ENCODE measurements around the gene DLG2. TPM values are rescaled to one million over a fixed set of nuclear protein-coding genes. Genes with fewer than 3 reads are reported as not detected.

Gene DLG2
- total and polyA plus RNA-seq, 7 donors, result 0.60 to 25.8 (median 9.7) TPM; not detected in 1

- Histone ChIP-seq H3K4me3 (no peak overlapping the region), H3K36me3 (no peaks in the 10 kb centered on the region), H3K27ac (no peak overlapping the region), H3K27me3 (no peaks in the 10 kb centered on the region), H3K4me1 (peaks cover 0 to 12% (median 6%) of the 10 kb centered on the region in 4 donors), H3K9me3 (no peaks in the 10 kb centered on the region)
- TF ChIP-seq, protein P1, sequence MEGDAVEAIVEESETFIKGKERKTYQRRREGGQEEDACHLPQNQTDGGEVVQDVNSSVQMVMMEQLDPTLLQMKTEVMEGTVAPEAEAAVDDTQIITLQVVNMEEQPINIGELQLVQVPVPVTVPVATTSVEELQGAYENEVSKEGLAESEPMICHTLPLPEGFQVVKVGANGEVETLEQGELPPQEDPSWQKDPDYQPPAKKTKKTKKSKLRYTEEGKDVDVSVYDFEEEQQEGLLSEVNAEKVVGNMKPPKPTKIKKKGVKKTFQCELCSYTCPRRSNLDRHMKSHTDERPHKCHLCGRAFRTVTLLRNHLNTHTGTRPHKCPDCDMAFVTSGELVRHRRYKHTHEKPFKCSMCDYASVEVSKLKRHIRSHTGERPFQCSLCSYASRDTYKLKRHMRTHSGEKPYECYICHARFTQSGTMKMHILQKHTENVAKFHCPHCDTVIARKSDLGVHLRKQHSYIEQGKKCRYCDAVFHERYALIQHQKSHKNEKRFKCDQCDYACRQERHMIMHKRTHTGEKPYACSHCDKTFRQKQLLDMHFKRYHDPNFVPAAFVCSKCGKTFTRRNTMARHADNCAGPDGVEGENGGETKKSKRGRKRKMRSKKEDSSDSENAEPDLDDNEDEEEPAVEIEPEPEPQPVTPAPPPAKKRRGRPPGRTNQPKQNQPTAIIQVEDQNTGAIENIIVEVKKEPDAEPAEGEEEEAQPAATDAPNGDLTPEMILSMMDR (IDR thresholded peaks at IDR 0.05), result no peak
- TF ChIP-seq POLR2AphosphoS5 (IDR thresholded peaks at IDR 0.05) (no peak), POLR2A (IDR thresholded peaks at IDR 0.05) (no peak), EP300 (IDR thresholded peaks at IDR 0.05) (no peak)
- no peak for DNase-seq
- 66 to 67% methylated on average over 3 of the region's 3 CpGs for WGBS, 2 donors
- intact Hi-C loops (cut with DNase I), result no loop called here
Measured at GRCh38 chr11:84887055-84887629, 740.0 kb downstream of the DLG2 start.

DNA sequence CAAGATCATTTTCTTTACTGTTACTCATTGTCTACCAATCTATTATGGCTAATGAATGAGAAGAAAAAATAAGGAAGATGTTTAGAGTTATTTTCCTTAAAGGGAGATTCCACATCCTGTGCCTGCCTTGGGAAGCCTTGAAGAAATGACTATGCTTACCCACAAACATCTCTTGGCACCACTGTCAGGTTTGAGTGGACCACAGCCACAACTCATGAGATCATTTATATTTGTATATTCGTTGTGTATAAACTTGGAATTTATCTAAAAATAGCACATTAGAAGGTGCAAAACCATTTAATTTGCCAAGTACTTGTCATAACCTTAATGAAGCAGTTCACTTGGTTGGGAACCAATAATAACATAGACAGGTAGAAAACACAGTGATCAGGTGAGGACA, 740.8 kb downstream of the DLG2 start:
- H3K9me3 ChIP-seq, result no peaks in the 10 kb centered on the region
- H3K27me3 ChIP-seq, result no peaks in the 10 kb centered on the region
- intact Hi-C loops (cut with DNase I), result no loop called here
- no peak overlapping the region for H3K4me3 ChIP-seq
- TF ChIP-seq POLR2AphosphoS5 (IDR thresholded peaks at IDR 0.05) (no peak), EP300 (IDR thresholded peaks at IDR 0.05) (no peak), POLR2A (IDR thresholded peaks at IDR 0.05) (no peak)
- TF ChIP-seq, protein P1 (IDR thresholded peaks at IDR 0.05), result no peak
- no peaks in the 10 kb centered on the region for H3K36me3 ChIP-seq
- 33 to 43% methylated on average over 1 of the region's 1 CpG for WGBS, 2 donors
- no peak overlapping the region for H3K27ac ChIP-seq
- DNase-seq, result no peak
- H3K4me1 ChIP-seq, result peaks cover 0 to 12% (median 6%) of the 10 kb centered on the region in 4 donors

- WGBS, 2 donors, result 95 to 97% methylated on average over 2 of the region's 2 CpGs
- no peaks in the 10 kb centered on the region for H3K27me3 ChIP-seq
- H3K27ac ChIP-seq, result no peak overlapping the region
- H3K4me1 ChIP-seq, result peaks cover 0 to 12% (median 6%) of the 10 kb centered on the region in 4 donors
- intact Hi-C loops (cut with DNase I), result no loop called here
- H3K4me3 ChIP-seq, result no peak overlapping the region
- no peak for DNase-seq
- no peaks in the 10 kb centered on the region for H3K36me3 ChIP-seq
- no peak for TF ChIP-seq POLR2AphosphoS5 (IDR thresholded peaks at IDR 0.05)
- no peak for TF ChIP-seq POLR2A (IDR thresholded peaks at IDR 0.05)
- TF ChIP-seq EP300 (IDR thresholded peaks at IDR 0.05), result no peak
- TF ChIP-seq, protein P1 (IDR thresholded peaks at IDR 0.05), result no peak
- no peaks in the 10 kb centered on the region for H3K9me3 ChIP-seq
Measured at GRCh38 chr11:84884836-84885235, 742.3 kb downstream of the DLG2 start.

DNA sequence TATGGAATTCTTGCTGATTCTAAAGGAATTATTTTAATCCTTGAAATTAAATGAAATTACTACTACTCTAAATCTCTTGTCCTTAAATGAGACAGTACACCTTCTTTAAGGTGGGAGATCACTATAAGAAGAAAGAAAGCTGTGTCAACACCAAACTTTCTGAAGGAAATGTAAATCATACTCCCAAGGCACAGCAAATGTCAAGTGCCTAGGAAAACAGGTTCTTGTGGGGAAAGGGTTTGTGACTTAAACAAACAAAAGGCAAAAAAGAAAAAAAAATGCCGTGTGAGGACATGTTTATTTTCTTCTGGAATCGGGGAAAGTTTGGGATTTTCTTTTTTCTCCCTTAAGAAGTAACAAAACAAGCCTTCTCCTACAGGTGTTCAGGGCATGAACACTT, 745.1 kb downstream of the DLG2 start:
- 36 to 38% methylated on average over 2 of the region's 2 CpGs for WGBS, 2 donors
- DNase-seq, result no peak
- H3K9me3 ChIP-seq, result no peaks in the 10 kb centered on the region
- no peaks in the 10 kb centered on the region for H3K36me3 ChIP-seq
- TF ChIP-seq POLR2A (IDR thresholded peaks at IDR 0.05) (no peak), EP300 (IDR thresholded peaks at IDR 0.05) (no peak)
- H3K4me3 ChIP-seq, result no peak overlapping the region
- peaks cover 0 to 12% (median 4%) of the 10 kb centered on the region in 4 donors for H3K4me1 ChIP-seq
- H3K27ac ChIP-seq, result no peak overlapping the region
- intact Hi-C loops (cut with DNase I), result no loop called here
- no peaks in the 10 kb centered on the region for H3K27me3 ChIP-seq

GRCh38 chr11:84871116-84871515, 756.0 kb downstream of the DLG2 start:
- H3K36me3 ChIP-seq, result no peaks in the 10 kb centered on the region
- H3K27me3 ChIP-seq, result no peaks in the 10 kb centered on the region
- no peak overlapping the region for H3K27ac ChIP-seq
- H3K4me3 ChIP-seq, result no peak overlapping the region
- no peak for DNase-seq
- TF ChIP-seq POLR2A (IDR thresholded peaks at IDR 0.05) (no peak), EP300 (IDR thresholded peaks at IDR 0.05) (no peak)
- TF ChIP-seq, protein P1 (IDR thresholded peaks at IDR 0.05), result no peak
- 94 to 96% methylated on average over 2 of the region's 2 CpGs for WGBS, 2 donors
- H3K4me1 ChIP-seq, result peaks cover 0 to 9% (median 2%) of the 10 kb centered on the region in 4 donors
- intact Hi-C loops (cut with DNase I), result no loop called here
- no peaks in the 10 kb centered on the region for H3K9me3 ChIP-seq

All from sigmoid colon (tissue), 7 donors.